ENCODE measurements around the gene SLC25A1. TPM values are rescaled to one million over a fixed set of nuclear protein-coding genes. Genes with fewer than 3 reads are reported as not detected.

Gene SLC25A1
- total RNA-seq, 1 experiment from 2014 or later = 120 TPM

GRCh38 chr22:19224985-19225384 lies 46.4 kb upstream of the SLC25A1 start:
- DNase-seq = no peak
- Mint-ChIP-seq H3K4me3 (ENCODE audit: low read depth, unreplicated experiment) (no peak overlapping the region), H3K27me3 (ENCODE audit: unreplicated experiment) (no peaks in the 10 kb centered on the region), H3K36me3 (ENCODE audit: insufficient read depth, unreplicated experiment) (no peaks in the 10 kb centered on the region), H3K4me1 (ENCODE audit: low read depth, unreplicated experiment) (no peaks in the 10 kb centered on the region), H3K27ac (ENCODE audit: unreplicated experiment) (no peak overlapping the region), H3K9me3 (ENCODE audit: low read depth, unreplicated experiment) (no peaks in the 10 kb centered on the region)
- CTCF ChIA-PET = interaction anchor here (0.6 kb wide), 1 partner anchor 15 kb away, joined by 5 read pairs; no protein-coding TSS in a partner anchor
- no peak for TF ChIP-seq CTCF (IDR thresholded peaks at IDR 0.05; ENCODE audit: unreplicated experiment)
- intact Hi-C loops (cut with micrococcal nuclease; ENCODE audit: unreplicated experiment) = no loop called here
- BruUV-seq (replicated peaks) = no TSS peak

- intact Hi-C loops (cut with micrococcal nuclease; ENCODE audit: unreplicated experiment) = no loop called here
- no peak for TF ChIP-seq CTCF (IDR thresholded peaks at IDR 0.05; ENCODE audit: unreplicated experiment)
- H3K9me3 Mint-ChIP-seq (ENCODE audit: low read depth, unreplicated experiment) = no peaks in the 10 kb centered on the region
- BruUV-seq (replicated peaks) = no TSS peak
- DNase-seq = no peak
- no peak overlapping the region for H3K4me3 Mint-ChIP-seq (ENCODE audit: low read depth, unreplicated experiment)
- CTCF ChIA-PET = no interaction called here
- H3K27me3 Mint-ChIP-seq (ENCODE audit: unreplicated experiment) = no peaks in the 10 kb centered on the region
- H3K4me1 Mint-ChIP-seq (ENCODE audit: low read depth, unreplicated experiment) = no peaks in the 10 kb centered on the region
- H3K27ac Mint-ChIP-seq (ENCODE audit: unreplicated experiment) = no peak overlapping the region
- no peaks in the 10 kb centered on the region for H3K36me3 Mint-ChIP-seq (ENCODE audit: insufficient read depth, unreplicated experiment)
Observed at GRCh38 chr22:19224557-19224956, 46.0 kb upstream of the SLC25A1 start.

GRCh38 chr22:19223617-19224016 lies 45.1 kb upstream of the SLC25A1 start:
- intact Hi-C loops (cut with micrococcal nuclease; ENCODE audit: unreplicated experiment) = no loop called here
- Mint-ChIP-seq H3K27me3 (ENCODE audit: unreplicated experiment) (no peaks in the 10 kb centered on the region), H3K4me1 (ENCODE audit: low read depth, unreplicated experiment) (no peaks in the 10 kb centered on the region), H3K4me3 (ENCODE audit: low read depth, unreplicated experiment) (no peak overlapping the region), H3K36me3 (ENCODE audit: insufficient read depth, unreplicated experiment) (no peaks in the 10 kb centered on the region), H3K9me3 (ENCODE audit: low read depth, unreplicated experiment) (no peaks in the 10 kb centered on the region), H3K27ac (ENCODE audit: unreplicated experiment) (no peak overlapping the region)
- TF ChIP-seq CTCF (IDR thresholded peaks at IDR 0.05; ENCODE audit: unreplicated experiment) = no peak
- no TSS peak for BruUV-seq (replicated peaks)
- CTCF ChIA-PET = interaction anchor here (0.6 to 1.1 kb wide), 2 partner anchors 12 to 462 kb away, joined by 3 to 6 read pairs; no protein-coding TSS in a partner anchor
- no peak for DNase-seq

GRCh38 chr22:19223110-19223509 lies 44.6 kb upstream of the SLC25A1 start:
- Mint-ChIP-seq H3K4me1 (ENCODE audit: low read depth, unreplicated experiment) (no peaks in the 10 kb centered on the region), H3K36me3 (ENCODE audit: insufficient read depth, unreplicated experiment) (no peaks in the 10 kb centered on the region), H3K27me3 (ENCODE audit: unreplicated experiment) (no peaks in the 10 kb centered on the region), H3K9me3 (ENCODE audit: low read depth, unreplicated experiment) (no peaks in the 10 kb centered on the region), H3K4me3 (ENCODE audit: low read depth, unreplicated experiment) (no peak overlapping the region), H3K27ac (ENCODE audit: unreplicated experiment) (no peak overlapping the region)
- TF ChIP-seq CTCF (IDR thresholded peaks at IDR 0.05; ENCODE audit: unreplicated experiment) = no peak
- CTCF ChIA-PET = interaction anchor here (0.6 to 1.1 kb wide), 2 partner anchors 13 to 462 kb away, joined by 3 to 6 read pairs; no protein-coding TSS in a partner anchor
- no TSS peak for BruUV-seq (replicated peaks)
- intact Hi-C loops (cut with micrococcal nuclease; ENCODE audit: unreplicated experiment) = no loop called here
- no peak for DNase-seq
